Left kidney (tissue), 2 donors: Measurements from ENCODE around the gene PIK3R6. TPM values are rescaled to one million over a fixed set of nuclear protein-coding genes. Genes with fewer than 3 reads are reported as not detected.
"Not testable (repeated sequence)": the region's sequence is repeated elsewhere in the genome, so short reads cannot be mapped to it uniquely, and the experiment has no call there.

Experiments used
- DNase-seq: peaks from one replicate; pipeline ENCODE4 v3.0.0-alpha.2; 2013
- polyA plus RNA-seq: library from polyadenylated mRNA; unstranded; fragments of 120-200 nt; gene quantifications from one replicate; pipeline ENCODE4 v1.2.1, GENCODE V29; 2013; ENCODE audit not compliant: insufficient read length

PIK3R6 gene
- polyA plus RNA-seq, 1 donor: 0.85 TPM

- no peak for DNase-seq
Measured at GRCh38 chr17:8828517-8828875, 39.0 kb downstream of the PIK3R6 start.

GRCh38 chr17:8826808-8827435 lies 40.6 kb downstream of the PIK3R6 start:
- DNase-seq: no peak

- no peak for DNase-seq
Measured at GRCh38 chr17:8825802-8826201, 41.7 kb downstream of the PIK3R6 start.

- DNase-seq: no peak
Measured at GRCh38 chr17:8823279-8823678, 44.2 kb downstream of the PIK3R6 start.

GRCh38 chr17:8822401-8823035 lies 45.0 kb downstream of the PIK3R6 start:
- DNase-seq: no peak

GRCh38 chr17:8821446-8822105 lies 45.9 kb downstream of the PIK3R6 start:
- no peak for DNase-seq

- no peak for DNase-seq
Measured at GRCh38 chr17:8820311-8821010, 47.0 kb downstream of the PIK3R6 start.

- DNase-seq: no peak
Measured at GRCh38 chr17:8818654-8819330, 48.7 kb downstream of the PIK3R6 start.

GRCh38 chr17:8818047-8818446 lies 49.4 kb downstream of the PIK3R6 start:
- no peak for DNase-seq

GRCh38 chr17:8806926-8807550 lies 60.4 kb downstream of the PIK3R6 start:
- no peak for DNase-seq

GRCh38 chr17:8806253-8806925 lies 61.1 kb downstream of the PIK3R6 start:
- DNase-seq: no peak

- DNase-seq: not testable (repeated sequence)
Measured at GRCh38 chr17:8805396-8805795, 62.1 kb downstream of the PIK3R6 start.

- DNase-seq: no peak
Measured at GRCh38 chr17:8803531-8804420, 63.7 kb downstream of the PIK3R6 start.

- DNase-seq: no peak
Measured at GRCh38 chr17:8801135-8801840, 66.2 kb downstream of the PIK3R6 start.

GRCh38 chr17:8800656-8801055 lies 66.8 kb downstream of the PIK3R6 start:
- no peak for DNase-seq

GRCh38 chr17:8799570-8800212 lies 67.8 kb downstream of the PIK3R6 start:
- DNase-seq: no peak

GRCh38 chr17:8798846-8799569 lies 68.5 kb downstream of the PIK3R6 start, which contains the start of gene MFSD6L:
MFSD6L (minus strand) TSS chr17:8799365; CDS start chr17:8799120, 245 bp downstream.
- DNase-seq: no peak

GRCh38 chr17:8798176-8798845 lies 69.2 kb downstream of the PIK3R6 start:
- no peak for DNase-seq
